Measurements from ENCODE around the gene PEAK1. TPM values are rescaled to one million over a fixed set of nuclear protein-coding genes. Genes with fewer than 3 reads are reported as not detected.

The PEAK1 gene
- total RNA-seq, 4 donors from 2014 or later, result 78.3 to 112 (median 95.2) TPM

DNA sequence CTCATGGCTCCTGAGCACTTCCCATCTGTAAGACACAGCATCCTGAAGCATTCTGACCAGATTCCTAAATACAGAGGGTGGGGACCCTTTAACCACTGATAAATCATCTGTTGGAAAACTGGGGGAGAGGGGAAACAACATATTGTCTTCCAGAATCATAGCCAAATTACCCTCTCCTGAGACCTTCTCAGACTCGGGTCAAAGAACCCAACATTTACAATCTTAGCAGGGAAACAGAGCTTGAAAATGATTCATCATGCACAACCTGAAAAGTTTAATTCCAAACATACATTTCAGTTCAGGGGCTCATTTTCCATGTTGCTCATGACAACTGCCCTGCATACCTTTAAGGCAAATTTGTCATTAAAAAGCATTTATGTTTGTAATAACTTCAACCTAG is 300.5 kb downstream of the PEAK1 start:
- TF ChIP-seq POLR2A (IDR thresholded peaks at IDR 0.05) (no peak), EP300 (IDR thresholded peaks at IDR 0.05) (no peak), CTCF (IDR thresholded peaks at IDR 0.05) (no peak)
- 37 to 56% methylated on average over 1 of the region's 1 CpG for WGBS, 2 donors
- peaks cover 0 to 7% (median 0%) of the 10 kb centered on the region in 3 donors for H3K36me3 ChIP-seq
- DNase-seq (ENCODE audit: low spot score in 2 of 2), result no peak
- no peaks in the 10 kb centered on the region for H3K27me3 ChIP-seq
- no peaks in the 10 kb centered on the region for H3K9me3 ChIP-seq
- H3K4me3 ChIP-seq, result no peak overlapping the region
- peaks cover 0 to 31% (median 12%) of the 10 kb centered on the region in 4 donors for H3K4me1 ChIP-seq
- no peak overlapping the region for H3K27ac ChIP-seq

DNA sequence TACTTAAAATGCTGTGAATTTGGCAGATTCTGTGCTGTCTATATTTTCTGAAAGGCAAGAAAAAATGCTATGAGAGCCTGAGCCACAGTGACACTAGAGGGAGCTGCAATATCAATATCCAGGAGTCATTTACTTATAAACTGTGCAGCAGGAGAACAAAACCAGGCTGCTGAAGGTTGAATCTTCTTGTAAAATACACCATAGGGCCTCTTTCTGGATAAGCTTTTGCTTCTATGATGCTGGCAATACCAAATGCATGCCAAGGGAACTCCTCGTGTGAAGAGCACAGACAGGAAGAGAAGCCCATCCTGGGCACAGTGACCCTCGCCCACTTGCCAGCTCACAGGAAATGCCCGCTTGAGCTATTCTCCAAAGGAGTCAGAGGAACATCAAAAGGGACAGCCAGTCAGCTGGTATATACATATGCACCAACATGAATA is 301.0 kb downstream of the PEAK1 start:
- DNase-seq (ENCODE audit: low spot score in 2 of 2), result peak in 1 of 2 donors; percentile 80
- Histone ChIP-seq H3K9me3 (no peaks in the 10 kb centered on the region), H3K4me1 (peaks cover 0 to 28% (median 12%) of the 10 kb centered on the region in 4 donors), H3K4me3 (no peak overlapping the region), H3K27ac (no peak overlapping the region), H3K27me3 (no peaks in the 10 kb centered on the region), H3K36me3 (peaks cover 0 to 12% (median 3%) of the 10 kb centered on the region in 3 donors)
- TF ChIP-seq POLR2A (IDR thresholded peaks at IDR 0.05) (no peak), CTCF (IDR thresholded peaks at IDR 0.05) (peak; percentile 62 to 89 (median 65)), EP300 (IDR thresholded peaks at IDR 0.05) (no peak)
- 37 to 40% methylated on average over 3 of the region's 3 CpGs for WGBS, 2 donors

DNA sequence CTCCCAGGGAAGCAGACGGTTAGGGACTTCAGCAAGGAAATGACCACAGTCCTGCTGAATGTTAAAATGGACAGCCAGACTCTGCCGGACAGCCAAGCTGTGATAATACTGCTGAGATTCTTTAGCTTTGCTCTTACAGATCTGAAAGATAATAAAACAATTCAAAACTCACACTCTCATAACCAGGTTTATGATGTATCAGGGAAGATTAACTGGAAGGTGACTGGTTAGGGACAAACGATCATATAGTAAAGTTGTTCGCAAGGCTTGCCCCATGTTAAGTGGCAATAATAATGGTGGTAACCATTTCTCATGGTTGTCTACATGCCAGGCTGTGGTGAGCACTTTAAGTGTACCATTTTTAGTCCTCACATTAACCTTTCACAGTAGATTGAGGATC is 304.7 kb downstream of the PEAK1 start:
- peaks cover 0 to 26% (median 9%) of the 10 kb centered on the region in 4 donors for H3K4me1 ChIP-seq
- H3K9me3 ChIP-seq, result no peaks in the 10 kb centered on the region
- H3K36me3 ChIP-seq, result peaks cover 0 to 20% (median 3%) of the 10 kb centered on the region in 3 donors
- DNase-seq (ENCODE audit: low spot score in 2 of 2), result no peak
- H3K27ac ChIP-seq, result no peak overlapping the region
- WGBS, 2 donors, result 89 to 93% methylated on average over 4 of the region's 4 CpGs
- H3K27me3 ChIP-seq, result no peaks in the 10 kb centered on the region
- no peak overlapping the region for H3K4me3 ChIP-seq
- TF ChIP-seq EP300 (IDR thresholded peaks at IDR 0.05), result no peak
- no peak for TF ChIP-seq POLR2A (IDR thresholded peaks at IDR 0.05)
- TF ChIP-seq CTCF (IDR thresholded peaks at IDR 0.05), result no peak

DNA sequence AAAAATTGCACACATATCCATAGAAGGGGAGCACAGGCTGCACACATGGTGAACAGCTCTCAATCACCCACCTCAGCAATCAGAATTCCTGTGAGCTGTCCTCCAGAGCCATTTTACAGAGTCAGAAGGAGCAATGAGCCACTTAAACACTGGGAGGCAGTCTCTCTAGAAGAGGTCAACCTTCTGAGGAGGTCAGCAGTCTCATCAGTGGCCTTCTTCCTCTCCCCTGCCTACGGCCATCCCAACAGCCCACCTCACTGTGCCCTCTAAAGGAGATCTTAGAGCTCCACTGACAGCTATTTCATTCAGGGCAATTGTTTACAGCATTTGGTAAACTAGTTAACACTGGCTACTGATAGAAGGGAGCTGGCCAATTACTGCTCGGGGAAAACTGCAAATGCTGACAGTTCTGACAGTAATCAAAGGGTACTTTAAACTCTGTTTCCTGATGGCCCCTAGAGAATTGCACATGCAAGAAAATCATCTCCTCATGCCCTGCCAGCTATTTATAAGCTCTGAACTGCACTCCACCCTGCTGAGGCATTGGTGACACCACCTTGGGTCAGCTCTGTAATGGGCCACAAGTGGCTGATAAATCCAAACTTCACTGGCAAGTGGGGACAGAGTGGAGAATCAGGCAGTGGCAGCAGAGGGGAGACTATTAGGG is 306.9 kb downstream of the PEAK1 start:
- peaks cover 0 to 20% (median 3%) of the 10 kb centered on the region in 3 donors for H3K36me3 ChIP-seq
- no peak for TF ChIP-seq POLR2A (IDR thresholded peaks at IDR 0.05)
- no peak for TF ChIP-seq EP300 (IDR thresholded peaks at IDR 0.05)
- TF ChIP-seq CTCF (IDR thresholded peaks at IDR 0.05), result no peak

GRCh38 chr15:77111789-77112188 is 308.1 kb downstream of the PEAK1 start:
- Histone ChIP-seq H3K4me3 (no peak overlapping the region), H3K27me3 (no peaks in the 10 kb centered on the region), H3K9me3 (no peaks in the 10 kb centered on the region), H3K4me1 (peaks cover 0 to 26% (median 10%) of the 10 kb centered on the region in 4 donors), H3K27ac (no peak overlapping the region), H3K36me3 (peaks cover 0 to 20% (median 3%) of the 10 kb centered on the region in 3 donors)
- TF ChIP-seq POLR2A (IDR thresholded peaks at IDR 0.05) (no peak), EP300 (IDR thresholded peaks at IDR 0.05) (no peak), CTCF (IDR thresholded peaks at IDR 0.05) (no peak)
- 94 to 97% methylated on average over 3 of the region's 3 CpGs for WGBS, 2 donors
- DNase-seq (ENCODE audit: low spot score in 2 of 2), result no peak

More for the DNA sequence above, 306.9 kb downstream of the PEAK1 start:
- Histone ChIP-seq H3K4me1 (peaks cover 0 to 14% (median 4%) of the 10 kb centered on the region in 4 donors), H3K27ac (no peak overlapping the region), H3K4me3 (no peak overlapping the region), H3K27me3 (no peaks in the 10 kb centered on the region), H3K9me3 (no peaks in the 10 kb centered on the region)
- WGBS, 2 donors, result 62 to 68% methylated on average over 2 of the region's 2 CpGs
- no peak for DNase-seq (ENCODE audit: low spot score in 2 of 2)
